Measurements from ENCODE around the gene THADA. TPM values are rescaled to one million over a fixed set of nuclear protein-coding genes. Genes with fewer than 3 reads are reported as not detected.

The THADA gene
- total RNA-seq, 2 experiments from 2014 or later, result 31.2 to 32.3 TPM

GRCh38 chr2:43212216-43212835 is 383.5 kb downstream of the THADA start:
- no peak overlapping the region for H2AFZ ChIP-seq (ENCODE audit: low read length)
- H3K4me3 ChIP-seq (ENCODE audit: low read depth, low read length, poor library complexity, severe bottlenecking), result no peak overlapping the region
- no peaks in the 10 kb centered on the region for H4K20me1 ChIP-seq (ENCODE audit: insufficient read depth, low read length)
- BruUV-seq (replicated peaks), result no TSS peak
- H3K9me3 ChIP-seq (ENCODE audit: low read length), result no peaks in the 10 kb centered on the region
- H3K36me3 ChIP-seq (ENCODE audit: insufficient read depth, low read length), result no peaks in the 10 kb centered on the region
- peaks cover 6% of the 10 kb centered on the region for H3K4me1 ChIP-seq (ENCODE audit: insufficient read depth, low read length, poor library complexity, severe bottlenecking)
- intact Hi-C loops (cut with micrococcal nuclease; ENCODE audit: unreplicated experiment), result loop anchor here (10.0 kb wide), 1 partner anchor 648 kb away; the partner anchor contains the start of gene MTA3
- no peak overlapping the region for H3K4me2 ChIP-seq (ENCODE audit: low read length)
- no peak for TF ChIP-seq EZH2phosphoT487 (IDR thresholded peaks at IDR 0.05; ENCODE audit: borderline replicate concordance, low read depth, low read length)
- no peak for TF ChIP-seq CTCF (conservative IDR thresholded peaks at IDR 0.05; ENCODE audit: low read length)
- no peak overlapping the region for H3K27ac ChIP-seq (ENCODE audit: low read depth, low read length, poor library complexity, severe bottlenecking)
- ChIA-PET CTCF (ENCODE audit: unreplicated experiment) (no interaction called here), POLR2A (interaction anchor here (1.2 kb wide), 3 partner anchors 9 to 18 kb away, joined by 3 to 4 read pairs (median 4); no protein-coding TSS in a partner anchor)
- H3K79me2 ChIP-seq (ENCODE audit: insufficient read depth, low read depth, low read length), result no peaks in the 10 kb centered on the region
- no peaks in the 10 kb centered on the region for H3K9me2 ChIP-seq (ENCODE audit: insufficient read depth, low read length)
- DNase-seq (ENCODE audit: low spot score), result no peak

GRCh38 chr2:43210467-43211303 is 385.2 kb downstream of the THADA start:
- CTCF ChIA-PET (ENCODE audit: unreplicated experiment), result no interaction called here
- intact Hi-C loops (cut with micrococcal nuclease; ENCODE audit: unreplicated experiment), result loop anchor here (10.0 kb wide), 1 partner anchor 646 kb away; the partner anchor contains the start of gene MTA3

More at GRCh38 chr2:43210467-43211303, 385.2 kb downstream of the THADA start:
- POLR2A ChIA-PET, result no interaction called here
- no peaks in the 10 kb centered on the region for H3K9me3 ChIP-seq (ENCODE audit: low read length)
- no peak overlapping the region for H3K4me3 ChIP-seq (ENCODE audit: low read depth, low read length, poor library complexity, severe bottlenecking)
- H3K36me3 ChIP-seq (ENCODE audit: insufficient read depth, low read length), result no peaks in the 10 kb centered on the region
- TF ChIP-seq CTCF (conservative IDR thresholded peaks at IDR 0.05; ENCODE audit: low read length) (no peak), EZH2phosphoT487 (IDR thresholded peaks at IDR 0.05; ENCODE audit: borderline replicate concordance, low read depth, low read length) (no peak)
- BruUV-seq (replicated peaks), result no TSS peak
- H3K27ac ChIP-seq (ENCODE audit: low read depth, low read length, poor library complexity, severe bottlenecking), result no peak overlapping the region
- H3K4me1 ChIP-seq (ENCODE audit: insufficient read depth, low read length, poor library complexity, severe bottlenecking), result peaks cover 5% of the 10 kb centered on the region
- H3K4me2 ChIP-seq (ENCODE audit: low read length), result no peak overlapping the region
- no peak overlapping the region for H2AFZ ChIP-seq (ENCODE audit: low read length)
- no peaks in the 10 kb centered on the region for H3K79me2 ChIP-seq (ENCODE audit: insufficient read depth, low read depth, low read length)
- no peak for DNase-seq (ENCODE audit: low spot score)
- no peaks in the 10 kb centered on the region for H3K9me2 ChIP-seq (ENCODE audit: insufficient read depth, low read length)
- H4K20me1 ChIP-seq (ENCODE audit: insufficient read depth, low read length), result no peaks in the 10 kb centered on the region

All from OCI-LY7 (cell line).